ENCODE measurements around the gene TTLL12. TPM values are rescaled to one million over a fixed set of nuclear protein-coding genes. Genes with fewer than 3 reads are reported as not detected.

TTLL12 gene
- total RNA-seq, 1 donor from 2014 or later, result 27.0 TPM

DNA sequence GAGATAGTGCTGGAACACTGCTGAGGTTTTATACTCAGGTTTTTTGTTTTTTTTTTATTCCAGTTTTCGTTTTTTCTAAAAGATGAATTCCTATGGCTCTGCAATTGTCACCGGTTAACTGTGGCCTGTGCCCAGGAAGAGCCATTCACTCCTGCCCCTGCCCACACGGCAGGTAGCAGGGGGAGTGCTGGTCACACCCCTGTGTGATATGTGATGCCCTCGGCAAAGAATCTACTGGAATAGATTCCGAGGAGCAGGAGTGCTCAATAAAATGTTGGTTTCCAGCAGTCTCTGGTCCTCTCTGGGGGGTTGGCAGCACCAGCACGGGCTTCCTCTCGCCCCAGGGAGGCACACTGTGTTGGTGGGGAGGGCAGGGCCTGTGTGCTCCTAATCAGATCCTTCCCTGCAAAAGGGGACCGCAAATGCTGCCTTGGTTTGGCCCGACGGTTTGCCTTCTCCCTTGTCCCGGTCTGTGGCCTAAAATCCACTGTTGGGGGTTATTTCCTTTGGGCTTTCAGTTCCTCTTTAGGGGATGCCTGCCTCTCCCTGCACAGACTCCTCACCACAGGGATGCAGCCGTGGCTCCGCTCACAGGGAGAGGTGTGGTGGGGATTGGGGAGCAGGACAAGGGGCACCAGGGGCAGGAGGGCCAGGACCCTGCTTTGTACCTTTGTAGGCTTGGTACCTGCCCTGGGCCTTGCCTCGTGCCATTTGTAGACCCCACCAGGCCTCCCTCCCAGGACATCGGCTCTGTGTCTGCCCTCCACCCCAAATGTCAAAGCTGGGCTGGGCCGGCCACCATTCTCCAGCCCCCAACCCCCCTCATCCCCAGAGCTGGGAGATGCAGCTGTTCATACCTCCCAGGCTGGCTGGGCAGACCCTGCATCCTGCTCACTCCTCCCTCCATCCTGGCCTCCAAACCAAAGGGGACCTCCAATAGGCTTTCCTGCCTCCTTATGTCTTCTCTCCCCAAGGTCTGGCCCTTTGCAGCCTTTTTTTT lies 57.2 kb downstream of the TTLL12 start:
- no peak for DNase-seq (ENCODE audit: low spot score)

DNA sequence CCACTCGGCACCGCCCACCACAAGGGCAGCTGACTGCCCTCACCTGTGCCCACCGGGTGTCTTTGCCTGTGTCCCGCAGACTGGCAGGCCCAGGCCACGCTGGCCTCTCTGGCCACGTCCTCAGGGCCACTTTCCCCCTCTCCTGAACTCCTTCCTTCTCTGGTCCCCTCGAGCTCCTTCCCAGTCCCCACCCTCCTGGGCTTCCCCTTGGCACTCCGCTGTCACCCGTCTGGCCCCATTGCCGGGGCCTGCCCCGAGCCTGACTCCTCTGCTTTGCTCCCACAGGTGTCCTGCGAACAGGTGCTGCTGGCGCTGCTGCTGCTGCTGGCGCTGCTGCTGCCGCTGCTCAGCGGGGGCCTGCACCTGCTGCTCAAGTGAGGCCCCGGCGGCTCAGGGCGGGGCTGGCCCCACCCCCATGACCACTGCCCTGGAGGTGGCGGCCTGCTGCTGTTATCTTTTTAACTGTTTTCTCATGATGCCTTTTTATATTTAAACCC lies 58.0 kb downstream of the TTLL12 start:
- DNase-seq (ENCODE audit: low spot score), result no peak

DNA sequence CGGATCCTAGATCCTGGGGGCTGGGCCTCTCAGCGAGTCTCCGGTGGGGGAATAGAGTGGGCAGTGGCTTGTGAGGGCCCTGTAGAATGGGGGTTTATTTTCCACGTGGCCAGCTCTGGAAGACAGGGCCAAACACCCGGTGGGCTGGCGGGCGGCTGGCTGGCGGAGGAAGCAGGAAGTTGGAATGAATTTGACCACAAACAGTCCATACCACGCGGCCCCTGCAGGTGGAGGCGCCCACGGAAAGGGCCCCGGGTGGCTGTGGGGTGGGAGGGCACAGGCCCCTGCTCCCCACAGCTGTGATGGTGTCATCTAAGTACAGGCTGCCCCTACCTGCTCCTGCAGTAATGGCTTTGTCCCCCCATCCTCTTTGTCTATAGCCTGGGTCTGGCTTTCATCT lies 58.8 kb downstream of the TTLL12 start:
- no peak for DNase-seq (ENCODE audit: low spot score)

DNA sequence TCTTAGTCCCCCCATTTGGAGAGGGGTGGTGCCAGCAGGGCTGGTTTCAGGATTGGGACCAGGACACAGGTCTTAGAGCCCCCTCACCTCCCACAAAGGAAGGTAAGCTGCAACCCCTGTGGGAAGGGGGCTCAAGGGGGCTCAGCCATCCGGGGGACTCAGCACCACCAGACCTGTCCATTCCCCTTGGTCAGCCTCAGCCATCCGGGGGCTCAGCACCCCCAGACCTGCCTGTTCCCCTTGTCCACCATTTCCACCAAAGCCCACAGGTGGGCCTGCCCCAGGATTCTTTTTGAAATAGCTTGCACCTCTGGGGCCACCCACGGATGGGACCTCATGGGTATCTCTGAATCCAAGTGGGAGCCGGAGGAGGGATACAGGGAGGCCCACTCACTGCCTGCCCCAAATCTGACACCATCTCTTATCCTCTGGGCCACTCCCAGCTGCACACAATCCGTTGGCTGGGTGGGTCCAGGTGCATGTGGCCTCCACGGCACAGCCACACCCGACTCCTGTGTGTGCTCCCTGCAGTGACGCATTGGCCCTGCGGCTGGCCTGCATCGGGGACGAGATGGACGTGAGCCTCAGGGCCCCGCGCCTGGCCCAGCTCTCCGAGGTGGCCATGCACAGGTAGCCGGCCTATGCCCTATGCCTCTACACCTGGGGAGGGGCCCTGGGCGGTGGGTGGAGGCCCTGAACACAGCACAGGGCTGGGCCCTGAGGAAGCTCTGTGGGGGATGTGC lies 59.6 kb downstream of the TTLL12 start:
- DNase-seq (ENCODE audit: low spot score), result no peak

DNA sequence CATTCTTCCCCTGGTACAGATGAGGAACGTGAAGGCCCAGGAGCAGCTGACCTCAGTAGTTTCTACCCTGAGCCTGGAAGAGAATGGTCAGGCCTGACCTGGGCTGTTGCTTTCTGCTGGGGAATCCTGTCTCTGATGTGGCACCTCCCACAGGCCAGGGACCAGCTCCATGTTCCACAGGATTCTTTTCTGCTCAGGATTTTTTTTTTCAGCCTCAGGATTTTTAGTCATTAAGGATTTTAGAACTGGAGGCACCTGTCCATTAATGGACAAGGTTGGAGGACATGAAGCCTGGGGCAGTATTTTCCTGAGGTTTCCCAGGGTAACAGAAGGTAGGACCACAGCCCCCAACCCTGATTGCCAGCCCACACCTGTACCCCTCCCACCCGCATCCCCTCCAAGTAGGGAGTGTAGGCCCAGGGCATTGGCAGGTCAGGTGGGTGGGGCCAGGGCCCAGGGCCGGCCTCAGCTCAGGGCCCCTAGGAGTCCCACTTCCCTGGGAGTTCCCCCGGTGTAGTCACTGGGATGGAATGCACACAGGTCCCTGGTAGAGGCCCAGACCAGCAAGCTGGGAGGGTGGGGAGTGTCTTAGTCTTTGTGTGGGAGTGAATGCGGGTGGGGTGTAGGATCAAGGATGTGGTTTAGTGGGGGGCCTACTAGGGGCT lies 60.3 kb downstream of the TTLL12 start:
- no peak for DNase-seq (ENCODE audit: low spot score)

DNA sequence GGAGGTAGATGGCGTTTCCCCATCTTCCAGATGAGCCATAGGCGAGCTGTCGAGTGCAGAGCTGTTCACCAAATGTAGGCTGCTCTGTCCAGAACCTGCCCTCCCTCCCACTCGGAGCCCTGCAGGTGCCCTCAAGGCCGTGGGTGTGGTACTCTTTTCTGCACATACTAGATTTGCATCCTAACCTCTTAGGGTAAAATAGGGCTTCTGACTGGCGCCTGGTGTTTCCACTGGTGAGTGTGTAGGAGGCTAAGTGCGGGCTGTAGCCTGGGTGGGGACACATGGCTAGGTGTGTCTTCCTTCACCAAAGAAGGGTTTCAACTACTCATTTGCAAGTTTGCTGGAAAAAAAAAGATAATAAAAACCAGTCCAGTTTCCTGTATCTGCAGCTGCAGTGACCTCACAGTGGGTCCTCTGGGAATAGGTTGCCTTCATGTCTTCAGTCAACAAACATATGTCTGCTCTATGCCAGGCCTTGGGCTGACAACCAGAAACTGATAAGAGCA lies 67.9 kb downstream of the TTLL12 start:
- no peak for DNase-seq (ENCODE audit: low spot score)

DNA sequence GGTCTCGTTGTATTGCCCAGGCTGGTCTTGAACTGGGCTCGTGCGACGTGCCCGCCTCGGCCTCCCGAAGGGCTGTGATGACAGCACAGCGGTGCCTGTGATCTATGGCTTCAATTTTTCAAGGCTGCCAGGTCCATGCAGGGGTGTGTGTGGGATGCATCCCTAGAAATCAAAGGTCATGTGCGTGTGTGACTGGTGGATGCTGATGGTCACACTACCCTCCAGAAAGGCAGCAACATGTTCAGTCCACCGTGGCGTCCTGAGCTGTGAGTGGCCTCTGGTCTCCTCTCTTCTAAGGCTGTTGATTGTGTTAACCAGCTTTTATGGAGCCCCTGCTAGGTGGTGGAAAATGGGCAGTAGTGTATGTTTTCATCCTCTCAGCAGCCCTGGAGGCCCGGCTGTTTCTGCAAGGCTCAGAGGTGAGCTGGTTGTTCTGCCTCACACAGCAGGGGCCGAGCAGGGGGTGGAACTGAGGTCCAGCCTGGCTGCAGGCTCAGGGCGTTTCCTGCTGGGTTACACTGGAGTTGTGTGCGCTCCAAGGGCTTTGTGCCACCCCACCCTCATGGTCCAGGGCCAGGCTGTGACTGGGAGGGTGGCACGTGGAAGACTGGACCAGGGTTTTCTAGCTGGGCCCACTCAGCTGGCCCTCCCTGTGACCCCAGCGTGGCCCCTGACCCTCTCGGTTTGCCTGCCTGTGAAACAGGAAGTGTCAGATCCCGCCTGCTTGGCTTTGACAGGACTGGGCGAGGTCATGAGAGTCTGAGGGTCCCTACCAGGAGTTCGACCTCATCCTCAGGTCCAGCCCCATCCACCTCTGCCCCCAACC lies 68.7 kb downstream of the TTLL12 start:
- DNase-seq (ENCODE audit: low spot score), result no peak

DNA sequence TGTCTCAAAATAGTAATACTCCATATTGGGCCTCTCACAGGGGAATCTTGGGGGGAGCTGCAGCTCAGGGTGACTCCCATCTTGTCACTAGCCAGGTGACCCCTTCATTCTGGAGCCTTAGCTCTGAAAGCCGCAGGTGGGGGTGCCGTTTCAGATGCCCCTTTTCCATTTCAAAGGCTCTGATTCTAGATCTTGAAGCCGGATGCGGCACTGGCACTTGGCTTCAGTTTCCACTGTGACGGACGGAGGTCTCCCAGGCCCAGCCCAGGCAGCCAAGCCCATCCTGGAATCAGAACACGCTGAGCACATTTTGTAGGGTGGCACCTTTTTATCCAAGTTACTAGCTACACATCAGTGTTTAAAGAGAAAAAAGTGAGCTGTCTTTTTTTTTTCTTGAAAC lies 70.0 kb downstream of the TTLL12 start:
- DNase-seq (ENCODE audit: low spot score), result no peak

Other genes starting within 250 kb of the TTLL12 start
- gene PACSIN2, start 172.0 kb downstream of the TTLL12 start, total RNA-seq, result 52.2 TPM
- 4.9 TPM for gene TTLL1, start 97.7 kb downstream of the TTLL12 start, total RNA-seq
- gene BIK, start 76.4 kb downstream of the TTLL12 start, total RNA-seq, result not detected
- gene MCAT, start 43.7 kb downstream of the TTLL12 start, total RNA-seq, result 11.5 TPM
- gene TSPO, start 35.6 kb downstream of the TTLL12 start, total RNA-seq, result 305 TPM
- gene SCUBE1, start 156.2 kb upstream of the TTLL12 start, total RNA-seq, result 3.9 TPM
- not detected for gene MPPED1, start 224.9 kb upstream of the TTLL12 start, total RNA-seq

Data from mesenteric fat pad (tissue), 1 donor.